Upper lobe of right lung (tissue), 1 donor: ENCODE measurements around the gene RAD51D. TPM values are rescaled to one million over a fixed set of nuclear protein-coding genes. Genes with fewer than 3 reads are reported as not detected.
"Not testable (repeated sequence)": the region's sequence is repeated elsewhere in the genome, so short reads cannot be mapped to it uniquely, and the experiment has no call there.

Experiments used
- ATAC-seq: fragments of 200-7000 bp; cut with Tn5 transposase; one replicate; pipeline ENCODE4 v1.9.1; 2020; ENCODE audit warnings: mild to moderate bottlenecking, moderate library complexity
- DNase-seq: peaks from one replicate; pipeline ENCODE4 v3.0.0-alpha.2; 2020
- H3K27ac ChIP-seq: fragments of 200-600 bp; one replicate; pipeline ENCODE4 v1.8.0; 2022
- H3K27me3 ChIP-seq: fragments of 200-600 bp; one replicate; pipeline ENCODE4 v1.8.0; 2022; ENCODE audit warnings: mild to moderate bottlenecking
- H3K36me3 ChIP-seq: fragments of 200-600 bp; one replicate; pipeline ENCODE4 v1.8.0; 2022
- H3K4me1 ChIP-seq: fragments of 200-600 bp; one replicate; pipeline ENCODE4 v1.8.0; 2022
- H3K4me3 ChIP-seq: fragments of 200-600 bp; one replicate; pipeline ENCODE4 v1.8.0; 2022; ENCODE audit warnings: mild to moderate bottlenecking
- H3K9me3 ChIP-seq: fragments of 200-600 bp; one replicate; pipeline ENCODE4 v1.8.0; 2022
- intact Hi-C: fragments of 100-400 bp; cut with DNase I; formaldehyde crosslinking; loops from one replicate; pipeline ENCODE4 v1.11.0; 2022
- total RNA-seq: library from RNA; stranded (reverse); fragmentation: NEBNext Ultra II Directional; extraction: Animal tissue kit (Norgen Biotek cat#: 25700); gene quantifications from one replicate; pipeline ENCODE4 v1.2.1, GENCODE V29; 2021
- TF ChIP-seq, protein P1 (sequence below): fragments of 200-600 bp; IDR thresholded peaks from one replicate; pipeline ENCODE4 v1.8.0; 2022; ENCODE audit warnings: antibody characterized with exemption
- donor health status: DM: no; HTN: yes; CAD: no; lungs with severe emphysema.

RAD51D gene
- total RNA-seq, 1 donor from 2014 or later = 19.1 TPM

GRCh38 chr17:35116845-35117244, 2.8 kb downstream of the RAD51D start:
- TF ChIP-seq, protein P1, sequence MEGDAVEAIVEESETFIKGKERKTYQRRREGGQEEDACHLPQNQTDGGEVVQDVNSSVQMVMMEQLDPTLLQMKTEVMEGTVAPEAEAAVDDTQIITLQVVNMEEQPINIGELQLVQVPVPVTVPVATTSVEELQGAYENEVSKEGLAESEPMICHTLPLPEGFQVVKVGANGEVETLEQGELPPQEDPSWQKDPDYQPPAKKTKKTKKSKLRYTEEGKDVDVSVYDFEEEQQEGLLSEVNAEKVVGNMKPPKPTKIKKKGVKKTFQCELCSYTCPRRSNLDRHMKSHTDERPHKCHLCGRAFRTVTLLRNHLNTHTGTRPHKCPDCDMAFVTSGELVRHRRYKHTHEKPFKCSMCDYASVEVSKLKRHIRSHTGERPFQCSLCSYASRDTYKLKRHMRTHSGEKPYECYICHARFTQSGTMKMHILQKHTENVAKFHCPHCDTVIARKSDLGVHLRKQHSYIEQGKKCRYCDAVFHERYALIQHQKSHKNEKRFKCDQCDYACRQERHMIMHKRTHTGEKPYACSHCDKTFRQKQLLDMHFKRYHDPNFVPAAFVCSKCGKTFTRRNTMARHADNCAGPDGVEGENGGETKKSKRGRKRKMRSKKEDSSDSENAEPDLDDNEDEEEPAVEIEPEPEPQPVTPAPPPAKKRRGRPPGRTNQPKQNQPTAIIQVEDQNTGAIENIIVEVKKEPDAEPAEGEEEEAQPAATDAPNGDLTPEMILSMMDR = no peak
- no peak for ATAC-seq
- no peak overlapping the region for H3K27ac ChIP-seq
- intact Hi-C loops = no loop called here
- H3K36me3 ChIP-seq = no peaks in the 10 kb centered on the region
- no peaks in the 10 kb centered on the region for H3K27me3 ChIP-seq
- H3K9me3 ChIP-seq = no peaks in the 10 kb centered on the region
- peaks cover 16% of the 10 kb centered on the region for H3K4me1 ChIP-seq
- no peak overlapping the region for H3K4me3 ChIP-seq
- no peak for DNase-seq

- H3K27ac ChIP-seq, ATAC-seq, H3K27me3 ChIP-seq, intact Hi-C loops, H3K4me1 ChIP-seq, DNase-seq, H3K9me3 ChIP-seq, H3K4me3 ChIP-seq: not testable (repeated sequence)
- H3K36me3 ChIP-seq = peaks cover 11% of the 10 kb centered on the region
These were observed 8.9 kb downstream of the RAD51D start for GRCh38 chr17:35110791-35111190.

DNA sequence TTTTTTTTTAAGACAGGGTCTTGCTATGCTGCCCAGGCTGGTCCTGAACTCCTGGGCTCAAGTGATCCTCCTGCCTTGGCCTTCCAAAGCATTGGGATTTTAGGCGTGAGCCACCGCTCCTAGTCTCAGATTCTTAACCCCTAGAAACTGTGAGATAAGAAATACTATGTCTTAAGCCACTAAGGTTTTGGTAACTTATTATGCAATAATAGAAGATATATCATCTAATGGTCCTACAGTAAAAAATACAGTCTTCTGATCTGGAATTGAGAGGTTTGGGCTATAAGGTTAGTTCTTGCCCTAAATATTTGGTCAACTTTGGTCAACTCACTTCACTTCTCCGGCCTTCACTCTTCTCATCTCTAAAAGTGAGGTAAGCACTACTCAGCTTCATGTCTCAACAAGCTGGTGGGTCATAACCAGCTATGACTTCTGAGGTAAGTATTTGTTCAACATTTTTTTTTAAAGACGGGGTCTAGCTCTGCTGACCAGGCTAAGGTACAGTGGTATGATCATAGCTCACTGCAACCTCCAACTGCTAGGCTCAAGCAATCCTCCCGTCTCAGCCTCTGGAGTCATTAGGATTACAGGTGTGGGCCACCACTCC, 14.7 kb downstream of the RAD51D start:
- ATAC-seq (no peak), DNase-seq (no peak)
- Histone ChIP-seq H3K4me3 (no peak overlapping the region), H3K27me3 (no peaks in the 10 kb centered on the region), H3K36me3 (peaks cover 48% of the 10 kb centered on the region), H3K4me1 (no peaks in the 10 kb centered on the region), H3K9me3 (no peaks in the 10 kb centered on the region), H3K27ac (no peak overlapping the region)
- TF ChIP-seq, protein P1 = no peak
- intact Hi-C loops = no loop called here

- intact Hi-C loops = no loop called here
- TF ChIP-seq, protein P1 = no peak
- Histone ChIP-seq H3K4me1 (no peaks in the 10 kb centered on the region), H3K36me3 (peaks cover 60% of the 10 kb centered on the region), H3K27ac (no peak overlapping the region), H3K27me3 (no peaks in the 10 kb centered on the region), H3K4me3 (no peak overlapping the region), H3K9me3 (no peaks in the 10 kb centered on the region)
- ATAC-seq (no peak), DNase-seq (no peak)
These were observed 16.4 kb downstream of the RAD51D start for GRCh38 chr17:35103271-35103670.

DNA sequence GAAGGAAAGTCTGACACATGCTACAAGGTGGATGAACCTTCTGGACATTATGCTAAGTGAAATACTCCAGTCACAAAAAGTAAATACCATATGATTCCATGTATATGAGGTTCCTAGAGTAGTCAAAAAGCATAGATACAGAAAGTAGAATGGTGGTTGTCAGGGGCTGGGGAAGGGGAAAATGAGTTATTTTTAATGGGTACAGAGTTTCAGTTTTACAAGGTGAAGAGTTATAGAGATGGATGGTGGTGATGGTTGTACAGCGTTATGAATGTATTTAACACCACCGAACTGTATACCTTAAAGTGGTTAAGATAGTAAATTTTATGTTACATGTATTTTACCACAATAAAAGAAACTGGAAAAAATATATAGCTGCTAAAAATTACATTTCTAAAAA, 17.9 kb downstream of the RAD51D start:
- H3K36me3 ChIP-seq = peaks cover 59% of the 10 kb centered on the region
- intact Hi-C loops = no loop called here

DNA sequence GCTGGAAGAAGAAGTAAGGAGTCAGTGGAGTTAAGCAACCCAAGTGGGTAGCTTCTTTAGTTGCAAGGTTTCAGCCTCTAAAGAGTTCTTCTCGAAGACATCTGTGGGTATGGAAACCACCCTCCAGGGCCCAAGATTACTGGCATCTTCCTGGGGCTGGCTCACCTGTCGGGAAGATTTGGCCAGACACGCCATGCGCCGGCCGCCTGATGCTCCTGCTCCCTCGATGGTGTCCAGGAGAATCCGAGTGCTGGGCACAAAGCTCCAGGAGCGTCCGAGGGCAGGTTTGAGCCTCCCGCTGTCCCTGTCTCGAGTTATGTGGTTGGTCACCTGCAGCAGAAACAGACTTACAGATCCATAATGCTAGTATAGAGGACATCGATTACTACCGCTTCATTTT, 18.6 kb downstream of the RAD51D start:
- Histone ChIP-seq H3K36me3 (peaks cover 52% of the 10 kb centered on the region), H3K27me3 (no peaks in the 10 kb centered on the region), H3K9me3 (no peaks in the 10 kb centered on the region), H3K4me1 (no peaks in the 10 kb centered on the region), H3K4me3 (no peak overlapping the region), H3K27ac (no peak overlapping the region)
- no peak for DNase-seq
- intact Hi-C loops = no loop called here
- TF ChIP-seq, protein P1 = no peak
- ATAC-seq = no peak

More for the DNA sequence above, 17.9 kb downstream of the RAD51D start:
- Histone ChIP-seq H3K4me3 (no peak overlapping the region), H3K4me1 (no peaks in the 10 kb centered on the region), H3K27ac (no peak overlapping the region), H3K27me3 (no peaks in the 10 kb centered on the region), H3K9me3 (no peaks in the 10 kb centered on the region)
- ATAC-seq = no peak
- TF ChIP-seq, protein P1 = no peak
- DNase-seq = no peak
